AML-193 (cell line): ENCODE data around the gene PNPLA3.

Experiments
- DNase-seq, 2 experiments: peaks; one replicate each; lab custom pipeline; 2025; lab: John Stamatoyannopoulos, UW

Gene PNPLA3

DNA sequence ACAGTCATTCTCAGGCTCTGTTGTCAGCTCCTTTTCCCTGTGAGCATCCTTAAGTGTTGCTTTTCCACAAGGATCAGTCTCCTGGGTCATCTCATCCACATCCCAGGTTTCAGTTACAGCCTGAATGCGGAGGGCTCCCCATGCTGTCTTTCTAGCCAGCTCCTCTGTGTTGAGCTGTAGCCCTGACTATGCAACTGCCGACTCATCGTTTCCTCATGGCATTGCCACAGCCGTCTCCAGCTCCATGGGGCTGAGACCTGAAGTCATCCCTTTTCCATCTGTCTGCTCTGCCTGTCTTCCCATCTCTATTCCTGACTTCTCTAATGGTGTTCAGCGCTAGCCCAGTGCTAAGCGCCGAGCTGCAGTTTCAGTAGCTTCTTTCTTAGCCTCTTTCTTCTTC is 43.5 kb downstream of the PNPLA3 start:
- no peak for DNase-seq

DNA sequence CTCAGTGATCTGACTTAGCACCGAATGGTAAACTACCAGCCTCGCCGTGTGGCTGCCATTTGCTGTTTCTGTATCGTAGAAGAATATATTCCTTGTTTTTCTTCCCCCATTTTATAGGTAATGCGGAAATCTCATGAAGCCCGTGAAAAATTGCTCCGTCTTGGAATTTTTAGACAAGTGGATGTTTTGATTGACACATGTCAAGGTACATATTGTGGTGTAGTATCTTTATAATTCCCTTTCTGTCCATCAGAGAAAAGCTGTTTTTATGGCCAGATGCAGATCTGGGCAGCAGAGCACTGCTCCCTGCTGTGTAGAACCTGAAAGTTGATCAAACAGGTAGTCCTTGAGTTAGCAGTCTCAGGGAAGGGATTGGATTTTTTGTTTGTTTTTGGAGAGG is 45.0 kb downstream of the PNPLA3 start:
- no peak for DNase-seq

- DNase-seq: no peak
Measured at GRCh38 chr22:43969021-43969878, 45.6 kb downstream of the PNPLA3 start.

GRCh38 chr22:43969989-43970755 is 46.6 kb downstream of the PNPLA3 start:
- no peak for DNase-seq

GRCh38 chr22:43971112-43971511 is 47.5 kb downstream of the PNPLA3 start:
- DNase-seq: no peak

GRCh38 chr22:43972931-43973462 is 49.4 kb downstream of the PNPLA3 start:
- no peak for DNase-seq

DNA sequence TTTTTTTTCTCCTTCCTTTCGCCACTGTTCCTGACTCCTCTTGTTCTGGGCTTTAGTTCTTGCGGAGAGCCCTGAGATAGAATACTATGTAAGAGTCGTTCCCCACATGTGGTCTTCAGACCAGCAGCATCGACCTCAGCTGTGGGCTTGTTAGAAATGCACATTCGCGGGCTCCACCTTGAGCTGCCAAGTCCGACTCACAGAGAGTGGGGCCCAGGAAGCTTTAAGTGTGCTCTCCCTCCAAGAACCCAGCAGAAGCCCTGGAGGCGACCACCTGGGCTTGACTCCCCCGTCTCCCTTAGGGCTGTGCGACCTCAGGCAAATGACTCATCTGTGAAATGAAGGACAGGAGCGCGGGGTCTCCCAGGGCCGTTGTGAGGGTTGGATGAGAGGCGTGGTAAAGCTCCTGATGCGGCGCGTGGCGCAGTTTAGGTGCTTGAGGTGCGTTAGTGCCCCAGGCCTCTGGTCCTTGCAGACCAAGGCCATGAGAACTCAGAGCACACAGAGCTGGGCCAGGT is 50.5 kb downstream of the PNPLA3 start:
- DNase-seq: no peak

DNA sequence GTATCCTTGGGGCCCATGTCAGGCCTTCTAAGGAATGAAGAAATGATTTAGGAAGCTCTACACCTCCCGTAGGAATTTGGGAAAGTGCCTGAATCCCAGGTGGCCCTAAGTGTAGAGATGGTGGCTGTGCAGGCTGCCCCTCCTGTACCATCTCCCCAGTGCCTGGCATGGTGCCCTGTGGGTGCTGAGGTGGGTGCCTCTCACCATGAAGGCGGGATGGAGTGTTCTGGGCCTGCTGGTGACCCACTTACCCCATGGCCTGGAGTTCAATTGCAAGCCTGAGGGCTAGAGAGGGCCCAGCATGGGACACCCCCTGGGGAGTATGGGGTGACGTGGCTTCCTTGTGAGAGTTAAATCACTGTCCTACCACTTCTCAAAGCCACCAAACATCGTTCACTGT is 51.4 kb downstream of the PNPLA3 start:
- no peak for DNase-seq

DNA sequence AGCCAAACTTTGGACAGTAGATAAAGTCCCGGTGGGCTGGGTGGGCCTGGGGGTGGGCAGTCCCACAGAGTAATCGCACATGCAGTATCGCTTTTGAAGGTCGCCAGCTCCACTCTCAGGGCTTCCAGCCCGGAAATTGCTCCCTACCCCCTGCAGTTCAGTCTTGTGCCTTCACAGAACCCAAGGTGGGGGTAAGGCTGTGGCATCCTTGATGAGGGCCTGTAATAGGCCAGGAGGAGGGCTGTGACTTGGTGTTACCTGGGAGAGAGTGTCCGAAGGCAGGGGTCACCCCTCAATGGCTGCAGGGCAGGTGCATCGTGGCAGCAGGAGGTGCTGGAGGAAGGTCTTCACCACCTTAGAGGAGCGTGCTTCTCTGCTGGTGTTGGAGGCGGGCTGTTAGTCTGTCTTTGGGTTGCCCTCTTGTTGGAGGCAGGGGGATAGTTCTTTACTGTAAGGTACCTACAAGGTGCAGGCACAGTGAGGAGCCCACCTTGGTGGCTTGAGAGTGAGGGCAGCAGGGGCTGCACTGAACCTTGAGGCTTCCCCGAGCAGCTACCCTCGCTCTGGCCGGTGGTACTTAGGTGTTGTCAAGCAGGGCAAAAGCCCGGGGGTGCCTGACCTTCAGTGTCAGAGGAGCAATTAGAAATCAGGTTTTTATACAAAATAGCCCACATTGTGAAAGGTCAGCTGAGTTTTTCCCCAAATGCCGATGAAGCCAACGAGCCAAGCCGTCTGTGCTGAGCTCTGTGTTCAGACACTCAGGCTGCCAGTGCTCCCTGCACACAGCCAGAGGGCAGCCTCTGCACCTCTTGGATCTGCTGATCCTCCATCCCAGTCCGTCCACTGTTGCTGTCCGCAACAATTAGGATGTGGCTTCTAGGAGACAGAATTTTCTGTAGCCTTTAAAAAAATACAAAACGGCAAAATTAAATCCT is 53.5 kb downstream of the PNPLA3 start:
- no peak for DNase-seq

- no peak for DNase-seq
Measured at GRCh38 chr22:43978558-43978957, 55.0 kb downstream of the PNPLA3 start.

DNA sequence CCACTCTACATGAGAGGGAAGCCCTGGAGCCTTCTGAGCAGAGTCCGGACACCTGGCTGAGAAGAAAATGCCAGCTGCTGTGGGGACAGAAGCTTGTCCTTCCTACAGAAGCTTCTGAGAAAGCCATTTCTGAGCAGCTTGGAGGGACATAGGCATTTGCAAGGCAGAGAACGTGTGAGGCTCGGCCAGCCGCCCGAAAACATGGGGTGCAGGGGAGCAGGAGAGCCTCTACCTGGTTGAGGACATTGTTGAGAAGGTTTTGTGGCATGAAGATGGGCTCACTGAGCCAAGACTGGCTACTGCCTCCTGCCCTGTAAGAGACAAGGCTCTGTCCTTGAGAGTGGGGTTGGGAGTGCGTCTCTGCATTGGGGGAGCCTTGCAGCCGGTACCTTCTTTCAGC is 57.0 kb downstream of the PNPLA3 start:
- DNase-seq: no peak

DNA sequence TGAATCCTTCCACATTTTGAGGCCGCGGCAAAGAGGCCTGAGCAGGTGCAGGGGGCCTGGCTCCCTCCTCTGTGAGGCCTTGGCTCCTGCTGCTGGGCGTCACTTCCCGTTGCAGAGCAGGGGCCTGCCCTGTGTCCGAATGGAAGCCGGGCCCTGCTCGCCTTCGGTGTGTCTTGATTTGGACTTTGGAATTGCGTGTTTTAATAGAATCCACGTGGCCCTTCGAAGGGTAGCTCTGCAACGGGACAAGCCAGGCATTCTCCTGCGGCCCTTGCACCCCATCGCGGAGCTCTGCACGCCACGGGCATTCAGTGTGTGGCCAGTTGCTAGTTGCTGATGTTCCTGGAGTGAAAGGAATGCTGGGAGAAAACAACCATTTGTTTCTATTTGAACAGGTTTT is 57.4 kb downstream of the PNPLA3 start:
- DNase-seq: no peak

DNA sequence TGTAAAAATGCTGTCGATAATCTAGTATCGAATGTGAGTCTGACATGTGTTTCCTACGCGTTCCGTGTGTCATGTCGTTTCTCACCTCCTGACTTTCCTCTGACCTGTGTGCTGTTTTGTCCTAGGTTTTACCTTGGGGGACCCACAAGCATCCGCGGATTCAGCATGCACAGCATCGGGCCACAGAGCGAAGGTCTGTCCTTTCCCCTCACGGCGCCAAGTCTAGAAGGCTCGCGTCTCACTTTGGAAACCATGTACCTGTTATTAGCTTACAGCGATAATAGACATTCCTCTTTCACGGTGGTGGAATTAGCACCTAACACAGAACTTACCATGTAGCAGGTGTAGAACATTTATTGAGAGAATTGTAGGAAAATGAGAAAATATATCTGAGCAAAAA is 60.2 kb downstream of the PNPLA3 start:
- DNase-seq: no peak

- no peak for DNase-seq
Measured at GRCh38 chr22:43985532-43985931, 61.9 kb downstream of the PNPLA3 start.

- no peak for DNase-seq
Measured at GRCh38 chr22:43988116-43988820, 64.7 kb downstream of the PNPLA3 start.

DNA sequence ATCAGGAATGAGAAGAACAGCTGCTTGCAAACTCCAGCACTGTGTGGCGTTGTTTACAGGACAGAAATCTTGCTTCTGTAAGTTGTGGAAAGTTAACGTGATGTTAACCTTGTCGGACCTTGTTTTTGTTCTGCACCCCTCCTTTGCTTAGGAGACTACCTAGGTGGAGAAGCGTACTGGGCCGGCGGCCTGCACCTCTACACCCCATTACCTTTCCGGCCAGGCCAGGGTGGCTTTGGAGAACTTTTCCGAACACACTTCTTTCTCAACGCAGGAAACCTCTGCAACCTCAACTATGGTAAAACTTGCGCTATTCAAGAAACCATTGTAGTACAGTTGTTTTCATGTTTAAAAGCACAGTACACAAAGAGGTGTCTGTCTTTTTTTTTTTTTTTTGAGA is 65.4 kb downstream of the PNPLA3 start:
- no peak for DNase-seq

DNA sequence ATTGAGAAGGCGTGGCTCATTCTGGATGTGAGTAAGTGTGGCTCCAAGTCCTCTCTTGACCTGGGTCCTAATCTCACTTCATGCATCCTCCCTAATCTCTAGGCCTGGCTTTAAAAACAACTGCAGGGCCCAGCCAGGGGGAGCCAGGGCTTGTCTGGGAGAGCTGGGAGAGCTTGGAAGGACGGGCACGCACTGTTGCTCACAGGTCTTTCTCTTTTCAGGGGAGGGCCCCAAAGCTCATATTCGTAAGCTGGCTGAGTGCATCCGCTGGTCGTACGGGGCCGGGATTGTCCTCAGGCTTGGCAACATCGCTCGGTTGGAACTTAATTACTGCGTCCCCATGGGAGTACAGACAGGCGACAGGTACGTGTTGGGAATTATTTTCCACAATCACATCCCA is 66.4 kb downstream of the PNPLA3 start:
- DNase-seq: no peak

GRCh38 chr22:43991316-43992020 is 67.9 kb downstream of the PNPLA3 start:
- DNase-seq: no peak

DNA sequence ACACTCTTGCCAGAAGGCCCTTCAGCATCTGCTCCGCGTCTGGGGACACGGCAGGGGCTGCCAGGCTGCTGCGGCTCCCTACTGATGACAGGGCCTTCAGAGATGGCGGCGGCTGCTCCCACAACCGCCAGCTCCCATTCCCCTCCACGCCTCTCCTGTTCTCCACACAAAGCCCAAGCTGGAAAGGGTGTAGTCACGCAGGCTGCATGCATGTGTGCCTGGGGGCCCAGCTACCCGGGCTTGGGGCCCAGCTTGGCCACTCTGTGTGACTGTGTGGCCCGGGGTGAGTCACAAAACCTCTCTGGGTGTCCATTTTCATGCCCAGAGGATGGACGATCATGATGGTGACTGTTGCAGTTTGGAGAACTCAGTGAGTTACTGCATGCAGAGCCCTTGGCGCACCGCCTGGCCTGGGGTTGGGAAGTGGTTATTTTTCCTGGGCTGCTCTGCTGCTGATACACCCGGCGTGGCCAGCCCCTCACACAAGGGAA is 68.8 kb downstream of the PNPLA3 start:
- no peak for DNase-seq

GRCh38 chr22:43993072-43993760 is 69.6 kb downstream of the PNPLA3 start:
- peak; percentile 12 to 47 for DNase-seq
